Mesenteric fat pad (tissue), 1 donor: ENCODE results near the gene PITX3. TPM values are rescaled to one million over a fixed set of nuclear protein-coding genes. Genes with fewer than 3 reads are reported as not detected.

Experiments
- DNase-seq: peaks from one replicate; pipeline ENCODE4 v3.0.0-alpha.2; 2020; ENCODE audit warnings: low spot score
- total RNA-seq: library from RNA; stranded (reverse); fragmentation: NEBNext Ultra II Directional; extraction: Animal tissue kit (Norgen Biotek cat#: 25700); gene quantifications from one replicate; pipeline ENCODE4 v1.2.1, GENCODE V29; 2021
- donor health status: DM: yes; HTN: yes; CAD: no.

The PITX3 gene
- total RNA-seq, 1 donor from 2014 or later, result not detected

DNA sequence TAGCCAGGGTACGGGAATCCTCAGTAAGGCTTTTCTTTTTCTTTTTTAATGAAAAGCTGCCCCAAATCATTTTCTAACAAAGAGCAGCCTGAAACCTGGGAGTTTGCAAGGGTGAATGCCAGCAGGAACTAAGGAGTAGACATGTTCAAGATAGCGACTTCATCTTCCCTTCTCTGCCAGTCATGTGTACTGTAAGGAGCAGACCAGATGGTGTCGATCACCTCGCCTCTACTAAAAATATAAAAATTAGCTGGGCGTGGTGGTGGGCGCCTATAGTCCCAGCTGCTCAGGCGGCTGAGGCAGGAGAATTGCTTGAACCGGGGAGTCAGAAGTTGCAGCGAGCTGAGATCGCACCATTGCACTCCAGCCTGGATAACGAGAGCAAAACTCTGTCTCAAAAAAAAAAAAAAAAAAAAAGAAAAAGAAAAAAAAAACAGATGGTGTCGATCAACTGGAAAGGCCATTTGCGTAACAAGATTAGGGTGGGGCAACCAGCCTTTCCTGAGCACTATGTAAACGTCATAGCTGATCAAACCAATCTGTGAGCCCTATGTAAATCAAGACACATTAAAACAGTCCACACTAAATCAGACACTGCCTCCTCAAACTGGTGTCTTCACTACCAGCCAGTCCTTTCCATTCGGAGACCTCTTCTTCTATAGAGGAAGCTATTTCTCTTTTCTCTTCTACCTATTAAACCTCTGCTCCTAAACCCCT is 55.3 kb downstream of the PITX3 start:
- DNase-seq, result no peak

DNA sequence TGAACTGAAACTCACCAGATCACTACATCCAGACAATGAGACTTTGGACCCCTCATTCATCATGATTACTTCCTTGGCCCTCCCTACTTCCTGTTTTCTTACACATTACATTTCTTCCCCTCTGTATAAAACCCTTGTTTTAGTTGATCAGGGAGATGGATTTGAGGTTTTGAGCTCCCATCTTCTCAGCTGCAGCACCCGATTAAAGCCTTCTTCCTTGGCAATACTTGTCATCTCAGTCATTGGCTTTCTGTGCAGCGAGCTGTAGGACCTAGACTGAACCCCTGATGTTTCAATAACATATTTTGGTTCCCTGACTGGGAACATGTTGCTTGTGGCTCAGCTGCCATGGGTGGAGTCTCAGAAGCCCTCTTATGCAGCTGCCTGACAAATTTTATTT is 56.0 kb downstream of the PITX3 start:
- no peak for DNase-seq

DNA sequence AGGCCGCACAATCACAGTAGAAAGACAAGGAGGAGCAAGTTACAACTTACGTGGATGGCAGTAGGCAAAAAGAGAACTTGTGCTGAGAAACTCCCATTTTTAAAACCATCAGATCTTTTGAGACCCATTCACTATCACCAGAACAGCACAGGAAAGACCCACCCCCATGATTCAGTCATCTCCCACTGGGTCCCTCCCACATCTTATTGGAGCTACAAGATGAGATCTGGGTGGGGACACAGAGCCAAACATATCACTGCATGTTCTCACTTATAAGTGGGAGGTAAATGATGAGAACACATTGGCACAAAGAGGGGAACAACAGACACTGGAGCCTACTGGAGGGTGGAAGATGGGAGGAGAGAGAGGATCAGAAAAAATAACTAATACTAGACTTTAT is 56.7 kb downstream of the PITX3 start:
- no peak for DNase-seq

Other genes with a start within 250 kb of the PITX3 start
- 28.2 TPM for gene ARMH3, start 185.3 kb downstream of the PITX3 start, total RNA-seq
- 15.7 TPM for gene HPS6, start 176.2 kb downstream of the PITX3 start, total RNA-seq
- gene LDB1, start 121.1 kb downstream of the PITX3 start, total RNA-seq, result 33.0 TPM
- 49.7 TPM for gene PPRC1, start 108.5 kb downstream of the PITX3 start, total RNA-seq
- 50.2 TPM for gene NOLC1, start 89.1 kb downstream of the PITX3 start, total RNA-seq
- gene ELOVL3, start 15.2 kb downstream of the PITX3 start, total RNA-seq, result 7.2 TPM
- gene GBF1, start 4.0 kb upstream of the PITX3 start, total RNA-seq, result 34.9 TPM
- gene NFKB2, start 154.2 kb upstream of the PITX3 start, total RNA-seq, result 43.0 TPM
- gene PSD, start 177.3 kb upstream of the PITX3 start, total RNA-seq, result not detected
- 15.4 TPM for gene FBXL15, start 179.3 kb upstream of the PITX3 start, total RNA-seq
- gene CUEDC2, start 191.1 kb upstream of the PITX3 start, total RNA-seq, result 42.4 TPM
- gene C10orf95, start 210.0 kb upstream of the PITX3 start, total RNA-seq, result 0.22 TPM